Naive B cell (primary cell): ENCODE results near the gene CYP27B1. TPM values are rescaled to one million over a fixed set of nuclear protein-coding genes. Genes with fewer than 3 reads are reported as not detected.

Experiments used
- polyA plus RNA-seq, 6 donors: library from polyadenylated mRNA; unstranded; fragments of 300-500 nt; fragmentation: Illumina TruSeq; gene quantifications; one replicate each; pipeline ENCODE4 v1.2.3, GENCODE V29; 2021; ENCODE audit warnings: low read depth in 6 of 6

Gene CYP27B1
- polyA plus RNA-seq, 6 donors from 2014 or later, result 0.09 to 0.58 (median 0.31) TPM; not detected in 3

Other genes with a start within 250 kb of the CYP27B1 start
- 10 to 100 TPM; 33.3 to 62.2 (median 51.0) TPM for gene DDIT3, start 246.6 kb downstream of the CYP27B1 start, polyA plus RNA-seq
- 1 to 10 TPM; 1.8 to 8.2 (median 5.0) TPM for gene MBD6, start 244.3 kb downstream of the CYP27B1 start, polyA plus RNA-seq
- 10 to 100 TPM; 65.6 to 87.3 (median 71.2) TPM for gene DCTN2, start 219.9 kb downstream of the CYP27B1 start, polyA plus RNA-seq
- not detected for gene KIF5A, start 217.0 kb downstream of the CYP27B1 start, polyA plus RNA-seq
- 10 to 100 TPM; 15.8 to 42.0 (median 19.1) TPM for gene PIP4K2C, start 175.9 kb downstream of the CYP27B1 start, polyA plus RNA-seq
- under 1 TPM in 5 of 6 donors, not detected in 1; 0.16 to 0.53 (median 0.29) TPM for gene DTX3, start 162.3 kb downstream of the CYP27B1 start, polyA plus RNA-seq
- gene ARHGEF25, start 155.6 kb downstream of the CYP27B1 start, polyA plus RNA-seq, result not detected
- not detected for gene B4GALNT1, start 133.9 kb downstream of the CYP27B1 start, polyA plus RNA-seq
- 10 to 100 TPM; 72.0 to 87.9 (median 77.1) TPM for gene OS9, start 72.9 kb downstream of the CYP27B1 start, polyA plus RNA-seq
- 1 to 10 TPM; 1.2 to 4.0 (median 2.1) TPM for gene AGAP2, start 28.3 kb downstream of the CYP27B1 start, polyA plus RNA-seq
- 10 to 100 TPM; 48.3 to 82.1 (median 57.7) TPM for gene TSPAN31, start 22.0 kb downstream of the CYP27B1 start, polyA plus RNA-seq
- gene CDK4, start 14.8 kb downstream of the CYP27B1 start, polyA plus RNA-seq, result 10 to 100 TPM; 63.2 to 99.0 (median 67.8) TPM
- 10 to 100 TPM; 10.9 to 21.0 (median 14.2) TPM for gene MARCHF9, start 12.0 kb downstream of the CYP27B1 start, polyA plus RNA-seq
- 10 to 100 TPM in 4 of 6 donors, 1 to 10 TPM in 2; 6.9 to 13.2 (median 11.4) TPM for gene METTL1, start 5.0 kb upstream of the CYP27B1 start, polyA plus RNA-seq
- gene EEF1AKMT3, start 5.5 kb upstream of the CYP27B1 start, polyA plus RNA-seq, result under 1 TPM in 4 of 6 donors, not detected in 2; 0.09 to 0.53 (median 0.47) TPM
- gene TSFM, start 15.7 kb upstream of the CYP27B1 start, polyA plus RNA-seq, result 10 to 100 TPM; 19.3 to 32.4 (median 27.7) TPM
- gene AVIL, start 51.7 kb upstream of the CYP27B1 start, polyA plus RNA-seq, result under 1 TPM in 4 of 6 donors, not detected in 2; 0.19 to 0.82 (median 0.48) TPM
- 10 to 100 TPM; 44.3 to 65.3 (median 53.2) TPM for gene CTDSP2, start 79.7 kb upstream of the CYP27B1 start, polyA plus RNA-seq
- gene ATP23, start 174.5 kb upstream of the CYP27B1 start, polyA plus RNA-seq, result 10 to 100 TPM; 11.0 to 39.3 (median 22.4) TPM